Heart right ventricle (tissue), 16 donors: ENCODE results near the gene AMZ1. TPM values are rescaled to one million over a fixed set of nuclear protein-coding genes. Genes with fewer than 3 reads are reported as not detected.

Experiments used
- ATAC-seq, 8 donors: fragments of 200-7000 bp; cut with Tn5 transposase; one replicate each; pipeline ENCODE4 v1.9.1; 2020; ENCODE audit warnings: mild to moderate bottlenecking in 8 of 8, moderate library complexity in 8 of 8, moderate number of reproducible peaks in 1 of 8
- DNase-seq, 2 donors: peaks; one replicate each; pipeline ENCODE4 v3.0.0-alpha.2; 2020
- H3K27ac ChIP-seq, 10 donors: fragments of 200-600 bp; sonication (generic) in 2 of 10; one replicate each; pipeline versions ENCODE4 v1.5.0 to v1.8.0; 2020 to 2022; ENCODE audit warnings: mild to moderate bottlenecking in 3 of 10
- H3K27me3 ChIP-seq, 7 donors: fragments of 200-600 bp; one replicate each; pipeline ENCODE4 v1.8.0; 2021 to 2022; ENCODE audit warnings: mild to moderate bottlenecking in 2 of 7
- H3K36me3 ChIP-seq, 9 donors: fragments of 200-600 bp; sonication (generic) in 1 of 9; one replicate each; pipeline versions ENCODE4 v1.5.0 to v1.8.0; 2020 to 2022; ENCODE audit warnings: mild to moderate bottlenecking in 2 of 9
- H3K4me1 ChIP-seq, 9 donors: fragments of 200-600 bp; sonication (generic) in 1 of 9; one replicate each; pipeline versions ENCODE4 v1.5.0 to v1.8.0; 2020 to 2022; ENCODE audit warnings: mild to moderate bottlenecking in 4 of 9
- H3K4me3 ChIP-seq, 10 donors: fragments of 200-600 bp; sonication (generic) in 2 of 10; one replicate each; pipeline versions ENCODE4 v1.5.0 to v1.8.0; 2020 to 2022; ENCODE audit warnings: mild to moderate bottlenecking in 7 of 10, moderate library complexity in 2 of 10
- H3K9me3 ChIP-seq, 11 donors: fragments of 200-600 bp in 10 of 11; sonication (generic) in 2 of 11; one replicate each; pipeline versions ENCODE4 v1.5.0 to v1.8.0; 2013 to 2022; ENCODE audit warnings: mild to moderate bottlenecking in 2 of 11, control low read depth in 1 of 11, moderate library complexity in 1 of 11
- CTCF ChIP-seq, 9 donors: fragments of 200-600 bp; sonication (generic) in 2 of 9; IDR thresholded peaks; one replicate each; pipeline versions ENCODE4 v1.5.0 to v1.8.0; 2021 to 2022; ENCODE audit warnings: antibody characterized with exemption in 9 of 9, mild to moderate bottlenecking in 5 of 9, moderate library complexity in 1 of 9
- WGBS, 2 donors: extraction: QIAGEN DNeasy Blood & Tissue Kit; methylation state at CpG; one replicate each; pipeline ENCODE4 v1.1.7; 2013; ENCODE audit warnings: inconsistent platforms in 1 of 2; 5-methylcytosine and 5-hydroxymethylcytosine counted together
- intact Hi-C, 10 donors: fragments of 100-400 bp; cut with DNase I; formaldehyde crosslinking; loops; one replicate each; pipeline versions ENCODE4 v1.11.1 to v1.14.2; 2022
- polyA plus RNA-seq, 2 donors: library from polyadenylated mRNA; stranded (reverse); fragments of 200-250 nt; gene quantifications; one replicate each; pipeline ENCODE4 v1.2.3, GENCODE V29; 2013
- total RNA-seq, 10 donors: library from RNA; stranded (reverse); fragmentation: NEBNext Ultra II Directional in 3 of 10; extraction: Animal tissue kit (Norgen Biotek cat#: 25700) in 3 of 10; gene quantifications; one replicate each; pipeline versions ENCODE4 v1.2.1 to v1.2.4, GENCODE V29; 2021 to 2023
- donor health status: Arrhythmogenic right ventricular cardiomyopathy.
- donor health status: ischemic (EF 13 %, LVEDD 7.1; RV severe dilation, severe dysfunction).
- donor health status: healthy with polysubstance abuse.
- donor health status: DM: no; HTN: yes; CAD: no.
- donor health status: DM: no; HTN: no; CAD: no.
- donor health status: ischemic (EF 25% LVEDD 6.9; RV normal size, moderate dysfunction).
- donor health status: ischemic (EF 25% LVEDD 5.7; RV mildly dilated, moderate dysfunction).
- donor health status: healthy.
- donor health status: DM: yes; HTN: yes; CAD: no.
- donor health status: Ischemic cardiomyopathy.
- donor health status: ischemic (EF 35%, LVEDD 5.7; RV mildly dilated, moderate dysfunction).
- donor health status: nonischemic (EF 11% LVEDD 7.7; RV severe dilation, severe dysfunction).
- donor health status: DM: yes; HTN: yes; CAD: no.
- donor health status: PGD.
- donor health status: ischemic (EF 29% LVEDD 5.4; RV normal size, mild dysfunction).
- donor health status: nonischemic (EF 23%, LVEDD 6.1; RV moderate dilation, normal function).

Gene AMZ1
- total and polyA plus RNA-seq, 12 donors, result 0.04 to 0.11 (median 0.07) TPM; not detected in 4

DNA sequence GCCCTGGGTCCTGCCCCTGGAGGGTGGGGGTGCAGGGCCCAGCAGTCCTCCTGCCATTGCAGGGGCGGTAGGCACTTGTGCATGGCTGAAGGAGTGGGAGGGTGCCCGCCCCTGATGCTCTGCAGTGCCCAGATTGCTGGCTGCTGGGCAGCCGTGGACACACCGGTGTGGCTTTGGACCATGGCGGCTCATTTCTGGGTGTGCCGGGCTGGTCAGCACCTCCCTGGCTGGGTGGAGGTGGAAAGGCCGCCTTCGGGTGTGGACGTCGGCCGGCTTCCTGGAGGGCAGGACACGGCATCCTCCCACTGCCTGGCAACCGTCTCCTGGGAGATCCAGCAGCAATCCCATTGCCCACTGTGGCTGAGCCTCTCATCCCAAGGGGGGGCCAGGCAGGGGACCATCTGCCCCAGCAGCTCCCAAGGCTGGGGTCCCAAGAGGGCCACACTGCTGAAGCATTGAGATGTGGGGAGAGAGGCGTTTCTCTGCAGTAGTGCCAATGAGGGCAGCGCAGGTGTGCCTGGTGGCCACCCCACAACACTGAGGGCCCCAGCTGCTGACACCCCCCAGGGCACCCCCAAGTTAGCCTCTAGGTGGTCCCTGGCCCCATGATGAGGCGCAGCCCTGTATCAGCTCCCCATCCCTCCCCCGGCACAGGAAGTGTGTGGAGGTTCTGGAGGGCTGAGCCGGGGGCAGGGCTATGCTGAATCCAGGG is 43.3 kb upstream of the AMZ1 start:
- Histone ChIP-seq H3K4me3 (peak overlapping the region in 1 of 10 donors; percentile 3), H3K27me3 (no peaks in the 10 kb centered on the region), H3K36me3 (peaks cover 0 to 33% (median 11%) of the 10 kb centered on the region in 9 donors), H3K4me1 (peaks cover 15 to 66% (median 43%) of the 10 kb centered on the region in 9 donors), H3K9me3 (no peaks in the 10 kb centered on the region), H3K27ac (peak overlapping the region in 7 of 10 donors; percentile 0 to 61 (median 33))
- ATAC-seq (peak in 2 of 8 donors; percentile 15 to 28), DNase-seq (no peak)
- intact Hi-C loops, result loop anchor here in 3 of 10 donors (5.0 kb wide), 2 partner anchors 37 to 42 kb away; no protein-coding TSS in a partner anchor
- TF ChIP-seq CTCF (IDR thresholded peaks at IDR 0.05), result no peak
- WGBS, 2 donors, result 64 to 75% methylated on average over 18 of the region's 18 CpGs

- peak overlapping the region in 4 of 10 donors; percentile 15 to 61 (median 28) for H3K27ac ChIP-seq
- H3K36me3 ChIP-seq, result peaks cover 0 to 38% (median 11%) of the 10 kb centered on the region in 9 donors
- no peaks in the 10 kb centered on the region for H3K27me3 ChIP-seq
- no peak for DNase-seq
- peak overlapping the region in 1 of 10 donors; percentile 3 for H3K4me3 ChIP-seq
- H3K4me1 ChIP-seq, result peaks cover 15 to 60% (median 38%) of the 10 kb centered on the region in 9 donors
- H3K9me3 ChIP-seq, result no peaks in the 10 kb centered on the region
- no peak for TF ChIP-seq CTCF (IDR thresholded peaks at IDR 0.05)
- 55 to 61% methylated on average over 14 of the region's 14 CpGs for WGBS, 2 donors
- no peak for ATAC-seq
- intact Hi-C loops, result no loop called here
Observed at GRCh38 chr7:2645274-2645868, 42.6 kb upstream of the AMZ1 start.

- H3K27me3 ChIP-seq, result no peaks in the 10 kb centered on the region
- no peak overlapping the region for H3K4me3 ChIP-seq
- H3K27ac ChIP-seq, result no peak overlapping the region
- no peak for ATAC-seq
- 79 to 92% methylated on average over 10 of the region's 10 CpGs for WGBS, 2 donors
- TF ChIP-seq CTCF (IDR thresholded peaks at IDR 0.05), result no peak
- H3K4me1 ChIP-seq, result peaks cover 10 to 51% (median 29%) of the 10 kb centered on the region in 9 donors
- no peak for DNase-seq
- intact Hi-C loops, result no loop called here
- H3K9me3 ChIP-seq, result no peaks in the 10 kb centered on the region
- H3K36me3 ChIP-seq, result peaks cover 0 to 46% (median 11%) of the 10 kb centered on the region in 9 donors
Observed at GRCh38 chr7:2646336-2646679, 41.7 kb upstream of the AMZ1 start.

GRCh38 chr7:2646680-2647571 is 41.1 kb upstream of the AMZ1 start:
- Histone ChIP-seq H3K27me3 (no peaks in the 10 kb centered on the region), H3K9me3 (no peaks in the 10 kb centered on the region), H3K4me1 (peaks cover 7 to 44% (median 22%) of the 10 kb centered on the region in 9 donors), H3K4me3 (no peak overlapping the region), H3K36me3 (peaks cover 0 to 52% (median 11%) of the 10 kb centered on the region in 9 donors), H3K27ac (no peak overlapping the region)
- no peak for TF ChIP-seq CTCF (IDR thresholded peaks at IDR 0.05)
- DNase-seq (no peak), ATAC-seq (no peak)
- intact Hi-C loops, result no loop called here
- 84 to 87% methylated on average over 67 to 73 of the region's 73 CpGs for WGBS, 2 donors
